Activated gamma-delta T cell (primary cell): Measurements from ENCODE around the gene SMIM41.

Source experiments
- DNase-seq: peaks from one replicate; lab custom pipeline; 2025; lab: John Stamatoyannopoulos, UW

The SMIM41 gene

GRCh38 chr12:52050758-52051541 is 28.6 kb upstream of the SMIM41 start, which contains the start of gene NR4A1:
Gene NR4A1 (plus strand): TSS chr12:52051442. CDS start chr12:52054329, 2,887 bp downstream.
- DNase-seq = peak; percentile 100

GRCh38 chr12:52052468-52053186 is 26.9 kb upstream of the SMIM41 start:
- no peak for DNase-seq

- no peak for DNase-seq
These were observed 25.8 kb upstream of the SMIM41 start for GRCh38 chr12:52053536-52054209.

GRCh38 chr12:52054231-52054832 is 25.2 kb upstream of the SMIM41 start:
- no peak for DNase-seq

GRCh38 chr12:52054833-52055730 is 24.4 kb upstream of the SMIM41 start:
- DNase-seq = no peak

GRCh38 chr12:52055731-52056711 is 23.5 kb upstream of the SMIM41 start:
- no peak for DNase-seq

GRCh38 chr12:52056801-52057637 is 22.5 kb upstream of the SMIM41 start:
- DNase-seq = no peak

GRCh38 chr12:52057638-52058576 is 21.6 kb upstream of the SMIM41 start:
- DNase-seq = no peak

GRCh38 chr12:52058631-52059361 is 20.7 kb upstream of the SMIM41 start:
- no peak for DNase-seq

- DNase-seq = no peak
These were observed 19.7 kb upstream of the SMIM41 start for GRCh38 chr12:52059582-52060497.

GRCh38 chr12:52060498-52061177 is 18.9 kb upstream of the SMIM41 start:
- DNase-seq = no peak

GRCh38 chr12:52061470-52062166 is 17.9 kb upstream of the SMIM41 start:
- no peak for DNase-seq

GRCh38 chr12:52062167-52063081 is 17.1 kb upstream of the SMIM41 start:
- no peak for DNase-seq
